GM19043 (cell line): ENCODE results near the gene NELL1.

Experiments
- ATAC-seq: cut with Tn5 transposase; IDR thresholded peaks from one replicate; pipeline ENCODE4 v1.9.1; 2021; ENCODE audit warnings: low read depth; ENCODE audit not compliant: unreplicated experiment

Gene NELL1

DNA sequence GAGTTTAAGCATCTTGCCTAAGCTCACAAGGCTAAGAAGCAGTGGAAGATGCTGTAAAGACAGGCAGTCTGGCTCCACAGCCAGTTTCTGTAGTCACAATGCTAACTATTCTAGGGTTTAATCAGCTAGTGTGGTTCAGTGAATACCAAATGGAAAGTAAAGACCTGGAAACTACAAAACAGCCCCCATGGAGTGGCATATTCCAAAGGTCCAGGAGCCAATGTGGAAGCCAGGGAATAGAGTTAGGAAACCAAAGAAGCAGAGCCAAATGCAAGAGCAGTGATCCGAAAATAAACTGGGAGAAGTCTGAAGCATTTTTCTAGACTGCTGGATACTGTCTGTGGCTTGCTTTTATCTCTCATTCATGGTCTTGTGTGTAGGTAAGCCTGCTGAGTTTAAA is 792.3 kb downstream of the NELL1 start:
- ATAC-seq = no peak

DNA sequence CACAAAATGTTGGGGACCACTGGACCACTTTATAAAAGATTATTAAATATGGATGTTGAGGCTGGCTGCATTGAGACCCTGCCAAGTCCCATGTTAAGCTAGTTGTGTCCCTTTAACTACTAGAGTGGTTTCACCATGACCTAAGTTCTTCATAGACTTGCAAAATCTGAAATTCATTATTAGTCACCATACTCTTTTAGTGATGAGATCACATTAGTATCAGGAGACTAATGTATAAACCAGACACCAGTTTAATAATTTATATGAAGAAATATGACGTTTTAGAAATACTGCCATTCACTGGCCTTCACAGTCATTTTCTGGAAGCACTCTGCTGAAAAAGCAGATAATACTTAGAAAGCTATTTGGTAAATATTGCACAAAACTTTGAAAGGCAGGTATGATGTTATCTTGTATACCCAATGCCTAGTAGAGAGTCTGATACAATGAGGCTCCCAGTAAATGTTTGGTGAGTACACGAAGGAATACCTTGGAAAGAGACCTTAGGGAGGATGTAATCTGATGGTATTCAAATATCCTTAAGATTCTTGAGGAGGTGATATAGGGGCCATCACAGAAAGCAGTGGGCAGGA is 795.3 kb downstream of the NELL1 start:
- peak; percentile 14 for ATAC-seq

DNA sequence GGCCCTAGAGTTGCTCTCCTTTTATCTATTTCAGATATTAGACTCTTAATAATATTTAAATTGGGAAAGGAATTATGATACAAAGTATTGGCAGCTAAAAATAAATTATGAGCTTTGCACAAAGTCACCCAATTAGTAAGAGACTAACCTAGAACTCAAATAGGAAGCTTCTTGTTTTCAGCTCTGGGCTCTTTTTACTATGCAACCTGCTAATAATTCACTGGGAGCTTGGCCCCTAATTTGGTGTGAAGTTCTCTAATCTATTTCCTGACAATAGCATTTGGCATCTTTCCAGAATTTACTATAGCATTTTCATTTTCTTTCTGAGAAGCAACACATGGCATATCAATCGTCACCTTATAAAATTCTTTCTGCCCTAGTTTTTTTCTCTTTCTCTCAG is 795.8 kb downstream of the NELL1 start:
- ATAC-seq = peak; percentile 62

DNA sequence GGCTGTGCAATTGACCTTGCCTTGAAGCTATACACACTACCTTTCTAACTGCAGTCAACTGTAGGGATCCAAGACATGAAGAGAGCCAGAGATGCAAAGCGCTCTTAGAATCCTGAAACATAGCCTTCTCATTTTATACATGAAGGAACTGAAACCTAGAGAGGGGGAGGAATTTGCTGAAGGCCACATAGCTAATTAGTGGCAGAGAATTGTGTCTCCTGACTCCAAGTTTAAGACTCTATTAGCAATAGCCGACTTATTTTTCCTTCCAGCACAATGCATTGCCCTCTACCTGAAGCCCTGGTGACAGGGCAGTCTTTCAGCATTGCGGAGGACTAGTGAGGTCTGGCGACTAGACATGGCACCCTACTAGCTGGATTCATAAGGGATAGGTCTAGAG is 796.5 kb downstream of the NELL1 start:
- no peak for ATAC-seq

DNA sequence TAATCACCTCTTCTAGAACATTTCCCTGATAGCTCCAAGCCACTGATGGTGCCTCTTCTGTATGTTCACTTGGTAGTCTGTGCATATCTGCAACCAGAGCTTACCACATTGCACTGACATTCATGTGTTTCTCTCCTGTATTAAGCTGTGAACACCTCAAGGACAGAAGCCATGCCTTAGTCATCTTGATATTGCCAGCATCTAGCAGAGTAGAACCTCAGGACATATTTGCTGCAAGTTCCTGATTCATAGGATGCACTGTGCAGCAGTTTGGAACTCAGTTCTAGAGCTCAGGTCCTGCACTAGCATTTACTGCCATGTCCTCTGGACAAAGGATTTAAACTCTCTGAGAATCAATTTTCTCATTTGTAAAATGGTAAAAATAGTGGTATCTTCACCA is 801.1 kb downstream of the NELL1 start:
- ATAC-seq = no peak

DNA sequence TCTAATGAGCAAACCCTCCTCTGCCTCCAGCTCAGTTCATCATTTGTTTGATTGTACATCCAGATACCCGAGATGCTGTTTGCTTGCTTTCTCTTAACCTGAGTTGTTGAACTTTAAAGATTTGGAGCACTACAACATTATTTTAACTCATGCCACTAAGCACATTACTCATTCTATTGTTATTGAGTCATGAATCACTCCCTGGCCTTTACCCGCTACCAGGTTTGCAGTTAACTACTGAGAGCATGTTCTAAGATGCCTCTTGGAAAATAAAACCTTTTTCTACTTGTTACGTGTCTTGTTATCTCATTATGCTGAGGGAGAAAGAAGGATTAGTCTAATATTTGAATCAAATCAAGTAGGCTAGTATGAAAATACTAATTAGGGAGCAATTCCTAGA is 802.9 kb downstream of the NELL1 start:
- ATAC-seq = no peak

DNA sequence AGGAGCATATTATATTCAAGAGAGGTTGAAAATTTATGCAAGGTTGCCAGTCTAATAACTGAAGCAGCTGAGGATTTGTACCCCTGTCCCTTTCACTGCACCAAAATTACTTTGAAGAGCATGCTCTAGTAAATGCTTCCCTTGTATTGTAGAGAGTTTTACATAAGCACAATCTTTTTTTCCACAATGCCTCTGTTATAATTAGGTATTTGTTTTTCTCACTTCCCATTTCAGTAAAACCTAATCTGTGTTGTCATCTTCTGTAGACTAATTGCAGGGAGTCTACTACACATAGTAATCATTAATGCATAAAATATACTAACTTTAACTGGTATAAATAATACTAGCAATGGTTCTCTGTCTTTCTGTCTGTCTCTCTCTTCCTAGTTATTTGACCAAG is 805.1 kb downstream of the NELL1 start:
- no peak for ATAC-seq

DNA sequence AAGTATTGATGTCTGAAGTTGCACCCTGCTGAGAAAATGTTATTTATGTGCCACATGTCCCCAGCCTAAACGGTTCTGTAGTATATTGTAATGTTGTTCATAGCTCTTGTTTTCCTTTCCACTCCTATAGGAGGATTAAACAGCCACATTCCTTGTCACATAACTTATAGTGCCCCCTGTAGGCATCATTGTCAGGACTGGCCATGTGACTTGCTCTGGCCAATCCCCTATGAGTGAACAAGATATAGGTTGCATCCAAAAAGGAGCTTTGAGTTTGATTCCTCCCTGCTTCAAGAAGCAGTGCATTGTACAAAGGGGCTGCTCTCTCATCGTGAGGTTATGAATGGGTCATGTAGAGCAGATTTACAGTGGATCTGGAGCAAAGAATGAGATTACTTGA is 805.9 kb downstream of the NELL1 start:
- no peak for ATAC-seq

DNA sequence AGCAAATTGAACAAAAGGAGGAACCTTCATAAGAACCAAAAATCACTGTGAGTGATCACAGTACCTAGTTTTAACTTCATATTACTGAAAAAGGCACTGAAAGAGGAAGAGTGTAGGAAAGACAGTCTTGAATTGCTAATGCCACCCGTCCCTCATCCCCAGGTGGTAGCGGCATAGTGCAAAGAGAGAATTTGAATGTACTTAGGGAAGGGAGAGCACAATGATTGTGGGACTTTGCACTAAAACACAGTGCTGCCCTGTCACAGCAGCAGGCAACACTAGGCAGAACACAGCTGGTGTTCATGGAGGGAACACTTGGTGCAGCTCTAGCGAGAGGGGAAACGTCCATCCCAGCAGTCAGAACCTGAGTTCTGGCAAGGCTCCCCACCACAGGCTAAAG is 807.2 kb downstream of the NELL1 start:
- no peak for ATAC-seq

DNA sequence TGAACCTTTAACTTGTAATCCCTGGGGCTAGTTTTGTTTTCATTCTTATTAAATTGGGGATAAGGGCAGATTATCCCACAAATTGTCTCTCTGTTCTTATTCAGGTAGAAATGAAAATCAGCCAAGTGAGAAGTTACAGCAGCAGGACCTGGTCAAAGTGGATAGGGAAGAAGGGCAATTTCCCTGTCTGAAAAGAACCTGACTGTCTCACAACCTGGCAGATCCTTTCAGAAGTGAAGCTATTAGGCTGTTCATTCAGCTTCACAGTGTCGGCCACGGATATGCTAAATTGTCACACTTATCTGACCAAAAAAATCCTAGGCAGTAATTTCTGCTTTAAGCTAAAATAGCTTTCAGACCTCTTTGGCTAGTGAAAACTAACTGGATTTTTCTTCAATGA is 810.9 kb downstream of the NELL1 start:
- no peak for ATAC-seq

DNA sequence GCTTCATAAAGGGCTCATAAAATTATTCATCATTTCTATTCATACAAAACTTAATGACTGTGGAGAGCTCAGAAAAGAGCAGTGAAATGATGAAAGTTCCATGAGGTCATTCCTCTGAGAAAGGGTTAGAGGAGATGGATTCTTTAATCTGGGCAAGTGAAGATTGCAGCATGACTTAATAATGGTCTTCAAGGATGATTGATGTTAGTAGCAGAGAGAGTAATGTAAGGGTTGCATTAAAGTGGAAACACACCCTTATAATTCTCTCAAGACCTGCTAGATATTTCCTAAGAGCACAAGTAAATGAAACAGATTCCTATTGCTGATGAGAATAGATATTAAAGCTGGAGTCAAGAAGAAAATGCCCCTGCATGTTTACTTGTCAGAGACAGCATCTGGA is 811.9 kb downstream of the NELL1 start:
- no peak for ATAC-seq

DNA sequence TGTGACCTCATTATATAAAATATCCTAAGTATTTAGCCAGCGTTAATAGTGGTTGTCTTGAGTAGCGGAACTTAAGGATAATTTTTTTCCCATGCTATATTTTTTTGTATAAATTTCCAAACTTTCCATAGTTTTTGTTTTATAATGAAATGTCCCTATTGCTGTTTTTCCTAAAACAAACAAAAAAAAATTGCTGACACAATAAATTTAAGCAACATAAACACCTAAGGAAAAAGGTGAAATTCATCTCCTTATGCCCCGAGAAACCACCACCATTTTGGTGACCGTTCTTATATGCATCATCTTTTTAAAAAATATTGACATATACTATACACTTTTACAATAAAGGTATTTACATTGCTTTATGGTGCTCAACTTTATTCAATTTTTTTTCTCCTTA is 814.7 kb downstream of the NELL1 start:
- no peak for ATAC-seq

DNA sequence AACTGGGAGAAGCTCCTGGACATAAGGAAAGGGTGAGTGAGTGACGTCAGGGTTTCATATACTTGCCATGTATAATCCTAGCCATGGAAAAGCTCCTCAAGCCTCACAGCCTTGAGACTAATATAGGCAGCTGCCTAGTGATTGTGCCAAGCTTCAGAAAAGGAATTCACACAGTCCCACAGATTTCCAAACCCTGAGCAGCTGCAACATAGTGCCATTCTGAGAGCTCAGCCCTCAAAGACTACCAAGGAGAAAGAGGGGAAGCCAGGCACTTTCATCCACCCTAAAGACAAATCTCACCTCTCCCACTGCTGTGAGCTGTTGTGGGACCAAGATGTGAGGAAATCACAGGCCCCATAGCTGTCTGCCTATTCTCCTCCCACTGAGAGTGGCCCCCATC is 815.6 kb downstream of the NELL1 start:
- ATAC-seq = no peak

DNA sequence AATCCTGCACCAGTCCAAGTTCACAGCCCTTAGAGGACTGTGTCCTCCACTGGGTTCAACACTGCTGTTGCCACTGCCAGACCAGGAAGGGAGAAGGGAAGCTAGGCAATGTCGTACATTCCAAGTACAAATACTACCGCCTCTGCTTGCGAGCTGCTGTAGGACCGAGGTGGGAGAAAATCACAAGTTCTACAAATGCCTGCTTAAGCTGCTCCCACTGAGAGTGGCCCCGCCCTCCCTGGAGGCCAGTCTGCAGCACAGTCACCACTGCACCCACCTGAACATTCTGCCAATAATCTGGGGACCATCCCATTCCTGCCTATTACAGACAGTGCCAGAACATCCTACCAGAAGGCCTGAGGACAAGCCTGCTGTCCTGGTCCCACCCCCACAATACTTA is 816.0 kb downstream of the NELL1 start:
- ATAC-seq = no peak

DNA sequence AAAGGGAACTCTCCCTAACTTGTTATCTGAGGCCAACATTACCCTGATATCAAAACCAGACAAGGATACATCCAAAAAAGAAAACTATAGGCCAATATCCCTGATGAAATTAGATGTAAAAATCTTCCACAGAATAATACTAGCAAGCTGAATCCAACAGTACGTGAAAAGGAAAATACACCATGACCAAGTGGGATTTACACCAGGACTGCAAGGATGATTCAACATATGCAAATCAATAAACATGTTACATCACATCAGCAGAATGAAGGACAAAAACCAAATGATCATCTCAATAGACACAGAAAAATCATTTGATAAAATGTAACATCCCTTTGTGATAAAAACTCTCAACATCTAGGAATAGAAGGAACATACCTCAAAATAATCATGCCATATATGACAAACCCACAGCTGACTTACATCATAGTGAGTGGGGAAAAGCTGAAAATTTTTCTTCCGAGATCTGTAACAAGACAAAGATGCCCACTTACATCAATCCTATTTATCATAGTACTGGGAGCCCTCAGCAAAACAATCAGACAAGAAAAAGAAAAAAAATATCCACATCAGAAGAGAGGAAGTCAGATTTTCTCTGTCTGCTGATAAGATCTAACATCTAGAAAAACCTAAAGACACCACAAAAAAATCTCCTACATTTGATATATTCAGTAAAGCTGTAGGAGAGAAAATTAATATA is 820.2 kb downstream of the NELL1 start:
- ATAC-seq = no peak

DNA sequence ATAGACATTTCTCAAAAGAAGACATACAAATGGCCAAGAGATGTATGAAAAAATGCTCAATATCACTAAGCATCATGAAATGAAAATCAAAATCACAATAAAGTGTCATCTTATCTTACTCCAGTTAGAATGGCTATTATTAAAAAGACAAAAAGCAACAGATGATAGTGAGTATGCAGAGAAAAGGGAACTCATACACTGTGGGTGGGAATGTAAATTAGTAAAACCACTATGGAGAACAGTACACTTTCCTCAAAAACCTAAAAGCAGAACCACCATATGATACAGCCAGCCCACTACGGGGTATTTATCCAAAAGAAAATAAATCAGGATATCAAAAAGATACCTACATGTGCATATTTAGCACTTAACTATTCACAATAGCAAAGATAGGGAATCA is 823.5 kb downstream of the NELL1 start:
- ATAC-seq = no peak

DNA sequence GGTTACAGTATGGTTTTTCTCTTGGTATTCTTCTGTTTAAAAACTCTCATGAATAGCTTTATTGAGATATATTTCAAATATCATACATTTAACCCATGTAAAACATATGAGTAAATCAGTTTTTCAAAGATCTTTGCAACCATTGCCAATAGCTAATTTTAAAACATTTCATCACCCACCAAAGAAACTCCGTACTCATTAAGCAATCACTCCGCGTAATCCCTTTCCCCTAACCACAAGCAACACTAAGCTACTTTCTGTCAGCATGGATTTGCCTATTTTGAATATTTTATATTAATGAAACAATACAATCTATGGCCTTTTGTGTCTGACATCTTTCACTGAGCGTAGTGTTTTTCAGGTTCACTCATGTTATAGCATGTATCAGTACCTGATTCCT is 825.6 kb downstream of the NELL1 start:
- no peak for ATAC-seq

DNA sequence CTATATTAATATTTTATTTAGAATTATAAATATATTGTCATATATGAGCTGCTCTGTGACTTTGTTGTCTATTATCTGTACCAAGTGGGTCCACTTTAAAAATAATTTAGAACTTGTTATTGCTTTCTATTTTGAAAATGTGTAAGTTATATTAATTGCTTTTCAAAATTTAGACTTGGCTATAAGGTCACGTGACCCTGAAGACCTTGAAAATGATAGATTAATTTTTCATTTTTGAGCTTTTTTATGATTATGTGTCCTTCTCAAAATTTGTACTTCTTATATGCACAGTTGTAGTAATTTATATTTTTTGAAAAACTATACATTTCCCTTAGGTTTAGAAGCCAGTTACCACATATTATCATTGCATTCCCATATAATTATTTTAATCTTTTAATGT is 826.5 kb downstream of the NELL1 start:
- no peak for ATAC-seq

DNA sequence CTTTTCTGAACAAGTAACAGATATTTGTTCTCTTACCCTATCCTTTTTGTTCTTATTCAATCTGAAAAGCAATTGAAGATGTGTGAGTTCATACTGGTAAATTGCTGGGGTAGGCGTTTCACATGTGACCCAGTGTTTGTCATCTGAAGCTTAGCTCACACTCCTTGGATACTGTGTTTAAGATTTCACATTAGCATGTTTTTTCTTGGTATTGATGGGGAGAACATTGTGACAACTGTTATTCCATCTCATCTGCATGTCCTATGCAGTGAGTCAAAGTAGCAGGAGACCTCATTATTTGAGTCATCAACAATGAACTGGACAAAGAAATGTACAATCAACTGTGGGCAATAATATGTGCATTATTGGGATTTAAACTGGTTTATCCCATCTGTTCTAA is 831.9 kb downstream of the NELL1 start:
- no peak for ATAC-seq

DNA sequence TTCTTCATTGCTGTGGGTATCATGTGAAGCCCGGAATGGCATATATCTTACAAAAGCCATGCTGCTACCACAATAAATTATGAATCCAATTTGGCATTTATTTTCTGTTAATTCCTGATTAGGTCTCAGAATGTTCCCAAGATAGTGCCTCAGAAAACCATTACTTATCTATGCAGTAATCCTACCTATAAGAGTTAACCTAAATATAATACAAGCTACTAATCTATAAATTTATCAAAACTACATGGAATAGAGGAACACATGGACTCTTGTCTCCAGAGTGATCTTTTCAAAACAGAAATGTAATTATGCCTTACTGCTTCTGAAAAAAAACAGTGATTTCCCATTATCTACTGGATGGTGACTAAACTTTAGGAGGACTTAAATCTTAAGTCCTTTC is 835.7 kb downstream of the NELL1 start:
- ATAC-seq = no peak

DNA sequence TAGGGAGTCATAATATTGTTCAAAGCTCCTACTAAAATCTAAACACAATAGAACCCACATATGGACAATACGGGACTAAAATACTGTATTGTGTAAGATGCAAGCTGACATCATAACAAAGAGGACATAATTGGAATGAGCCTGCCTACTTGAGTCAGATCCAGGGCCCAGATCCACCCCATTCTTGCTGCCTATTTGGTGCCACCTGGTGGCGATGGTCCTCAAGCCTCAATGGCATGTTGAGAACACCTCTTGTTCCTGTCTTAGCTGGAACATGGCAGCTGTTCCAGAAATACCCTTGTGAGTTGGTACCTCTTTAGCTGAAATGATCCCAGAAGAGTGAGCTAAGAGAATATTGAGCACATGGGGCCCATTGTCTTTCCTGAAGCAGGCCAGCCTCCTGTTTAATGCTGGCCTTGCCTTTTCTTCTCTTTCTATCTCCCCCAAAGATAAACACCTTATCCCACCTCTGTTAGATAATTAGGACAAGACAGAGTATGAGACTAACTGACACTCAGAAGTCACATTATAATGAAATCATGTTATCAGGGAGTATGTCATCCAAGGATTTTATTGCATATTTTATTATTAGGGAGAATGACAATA is 842.6 kb downstream of the NELL1 start:
- ATAC-seq = no peak

DNA sequence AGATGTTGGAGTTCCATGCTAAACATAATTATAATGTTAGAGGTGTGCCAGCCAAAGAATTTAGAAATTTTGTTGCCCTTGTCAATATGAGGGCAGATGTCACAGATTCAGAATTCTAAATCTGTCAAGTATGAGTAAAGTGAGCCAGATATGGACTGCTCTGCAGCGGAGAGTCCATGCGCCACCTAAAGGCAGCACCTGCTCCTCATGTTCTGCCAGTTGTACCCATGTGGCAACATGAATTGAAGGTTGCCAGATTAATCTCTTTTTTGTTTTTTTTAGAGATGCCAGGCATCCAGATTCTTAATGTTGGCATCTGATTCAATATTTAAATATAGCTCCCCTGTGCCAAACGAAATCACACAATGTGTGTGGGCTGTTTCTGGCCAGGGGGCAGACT is 844.9 kb downstream of the NELL1 start:
- ATAC-seq = no peak
